Neuronal stem cell (in vitro differentiated cells): Measurements from ENCODE around the gene ACAA1.

ENCODE experiments used
- DNase-seq: peaks from one replicate; pipeline ENCODE4 v3.0.0-alpha.2; 2013; ENCODE audit warnings: low spot score
- H2AFZ ChIP-seq: one replicate; pipeline ENCODE4 v1.6.1; 2013; ENCODE audit warnings: mild to moderate bottlenecking, low read length, inconsistent platforms
- H2AK5ac ChIP-seq: 2 replicates; pipeline ENCODE4 v1.6.1; 2013; ENCODE audit warnings: low read depth, mild to moderate bottlenecking, inconsistent platforms, low read length, moderate library complexity, mixed read lengths
- H2BK120ac ChIP-seq: 2 replicates; pipeline ENCODE4 v1.6.1; 2013; ENCODE audit warnings: low read depth, mild to moderate bottlenecking, inconsistent platforms, low read length, moderate library complexity, mixed read lengths
- H2BK12ac ChIP-seq: one replicate; pipeline ENCODE4 v1.6.1; 2013; ENCODE audit warnings: low read length, inconsistent platforms
- H2BK15ac ChIP-seq: 2 replicates; pipeline ENCODE4 v1.6.1; 2013; ENCODE audit warnings: mild to moderate bottlenecking, low read length, inconsistent platforms, mixed read lengths
- H2BK5ac ChIP-seq: one replicate; pipeline ENCODE4 v1.6.1; 2013; ENCODE audit warnings: inconsistent platforms, mild to moderate bottlenecking, low read length, moderate library complexity
- H3K14ac ChIP-seq: one replicate; pipeline ENCODE4 v1.6.1; 2013; ENCODE audit warnings: low read length, inconsistent platforms
- H3K18ac ChIP-seq: 2 replicates; pipeline ENCODE4 v1.6.1; 2013; ENCODE audit warnings: low read length, inconsistent platforms
- H3K23ac ChIP-seq: 2 replicates; pipeline ENCODE4 v1.6.1; 2013; ENCODE audit warnings: low read depth, mild to moderate bottlenecking, mixed read lengths, low read length, inconsistent platforms; ENCODE audit not compliant: poor library complexity
- H3K27ac ChIP-seq: replicated peaks from 3 replicates; pipeline ENCODE4 v1.5.1; 2013; ENCODE audit warnings: low read length, inconsistent platforms
- H3K27me3 ChIP-seq, 3 experiments: 2 replicates each; pipeline ENCODE4 v1.6.1; 2013; ENCODE audit warnings: low read length in 3 of 3, mild to moderate bottlenecking in 2 of 3, inconsistent platforms in 1 of 3, low read depth in 1 of 3, mixed read lengths in 1 of 3, moderate library complexity in 1 of 3; ENCODE audit not compliant: control insufficient read depth in 3 of 3, insufficient read depth in 3 of 3
- H3K36me3 ChIP-seq, 2 donors: replicated peaks in 1 of 2; 2 replicates each; pipeline ENCODE4 v1.6.1; 2013; ENCODE audit warnings: low read length in 2 of 2; ENCODE audit not compliant: control insufficient read depth in 2 of 2, insufficient read depth in 2 of 2
- H3K4ac ChIP-seq: 2 replicates; pipeline ENCODE4 v1.6.1; 2013; ENCODE audit warnings: inconsistent platforms, mild to moderate bottlenecking, low read length, moderate library complexity
- H3K4me1 ChIP-seq, 2 donors: 1 replicate in 1 of 2; 2 replicates in 1 of 2; pipeline ENCODE4 v1.6.1; 2013; ENCODE audit warnings: low read length in 2 of 2, low read depth in 1 of 2; ENCODE audit not compliant: control insufficient read depth in 2 of 2, insufficient read depth in 1 of 2
- H3K4me2 ChIP-seq: one replicate; pipeline ENCODE4 v1.6.1; 2013; ENCODE audit warnings: mild to moderate bottlenecking, low read length, inconsistent platforms; ENCODE audit not compliant: insufficient read depth, poor library complexity, severe bottlenecking
- H3K4me3 ChIP-seq, 2 donors: 2 replicates each; pipeline ENCODE4 v1.5.1; 2013; ENCODE audit warnings: low read length in 2 of 2, mild to moderate bottlenecking in 2 of 2, inconsistent platforms in 1 of 2, moderate library complexity in 1 of 2
- H3K79me1 ChIP-seq: one replicate; pipeline ENCODE4 v1.6.1; 2013; ENCODE audit warnings: low read depth, mild to moderate bottlenecking, inconsistent platforms, low read length, moderate library complexity
- H3K9ac ChIP-seq: one replicate; pipeline ENCODE4 v1.6.1; 2013; ENCODE audit warnings: mild to moderate bottlenecking, low read depth, low read length, inconsistent platforms; ENCODE audit not compliant: poor library complexity
- H3K9me3 ChIP-seq, 2 donors: replicated peaks in 1 of 2; 2 replicates each; pipeline versions ENCODE3 to v1.6.1; 2013; ENCODE audit warnings: low read length in 2 of 2, mild to moderate bottlenecking in 2 of 2, inconsistent platforms in 1 of 2, low read depth in 1 of 2, mixed read lengths in 1 of 2, moderate library complexity in 1 of 2; ENCODE audit not compliant: control insufficient read depth in 2 of 2, insufficient read depth in 1 of 2
- H4K8ac ChIP-seq: one replicate; pipeline ENCODE4 v1.6.1; 2013; ENCODE audit warnings: low read depth, mild to moderate bottlenecking, inconsistent platforms, low read length, moderate library complexity
- H4K91ac ChIP-seq: one replicate; pipeline ENCODE4 v1.6.1; 2013; ENCODE audit warnings: low read length, low read depth, mild to moderate bottlenecking, inconsistent platforms; ENCODE audit not compliant: poor library complexity
- WGBS, 2 donors: extraction: QIAGEN DNeasy Blood & Tissue Kit; methylation state at CpG; one replicate each; pipeline ENCODE4 v1.1.7; 2013; ENCODE audit warnings: missing lambda C conversion rate in 2 of 2, mixed read lengths in 1 of 2; ENCODE audit not compliant: insufficient read length in 2 of 2, insufficient replicate concordance in 1 of 2; ENCODE audit errors: extremely low coverage in 2 of 2; 5-methylcytosine and 5-hydroxymethylcytosine counted together

The ACAA1 gene

DNA sequence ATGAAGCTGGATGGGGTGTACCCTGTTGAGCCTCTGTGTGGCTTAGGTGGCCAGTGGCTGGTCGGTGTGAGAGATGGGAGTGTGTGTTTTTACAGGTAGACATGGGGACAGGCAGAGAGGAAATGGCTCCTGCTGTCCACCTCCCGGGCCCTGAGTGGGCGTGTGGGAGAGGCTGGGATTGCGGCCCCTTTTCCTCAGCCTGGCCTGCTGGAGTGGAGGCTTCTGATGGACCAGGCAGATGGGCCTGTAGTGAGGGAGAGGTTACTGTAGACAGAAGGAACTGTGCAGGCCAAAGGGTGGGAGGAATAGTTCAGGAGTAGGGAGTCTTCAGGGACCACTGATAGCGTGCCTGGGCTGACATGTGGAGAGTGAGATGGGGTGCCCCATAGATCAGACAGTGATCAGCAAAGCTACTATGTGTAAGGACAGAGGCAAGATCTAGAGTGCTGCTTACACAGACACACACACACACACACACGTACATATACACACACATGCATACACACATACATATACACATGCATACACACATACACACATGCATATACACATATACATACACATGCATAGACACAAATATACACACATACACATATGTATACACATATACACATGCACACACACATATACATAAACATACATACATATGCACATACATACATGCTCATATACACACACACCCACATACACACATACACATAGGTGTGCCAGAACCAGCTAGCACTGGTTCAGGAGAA, 26.4 kb downstream of the ACAA1 start:
- H3K18ac ChIP-seq = peak overlapping the region; percentile 48
- no peak overlapping the region for H3K4ac ChIP-seq
- no peak overlapping the region for H2BK15ac ChIP-seq
- no peak overlapping the region for H2BK12ac ChIP-seq
- H3K4me1 ChIP-seq = no peaks in the 10 kb centered on the region
- H3K14ac ChIP-seq = peak overlapping the region; percentile 38
- peaks cover 0 to 2% (median 0%) of the 10 kb centered on the region in 3 experiments for H3K27me3 ChIP-seq
- peak overlapping the region; percentile 5 for H2BK5ac ChIP-seq
- H3K4me3 ChIP-seq = no peak overlapping the region
- no peak overlapping the region for H2BK120ac ChIP-seq
- H2AFZ ChIP-seq = no peak overlapping the region
- peaks cover 8% of the 10 kb centered on the region for H3K79me1 ChIP-seq
- no CpG with 5 or more reads among the region's 6 CpGs for WGBS, 2 donors
- peaks cover 0 to 9% of the 10 kb centered on the region in 2 donors for H3K36me3 ChIP-seq
- no peak overlapping the region for H3K27ac ChIP-seq
- no peak overlapping the region for H3K4me2 ChIP-seq
- peak overlapping the region; percentile 63 for H2AK5ac ChIP-seq
- peak overlapping the region; percentile 72 for H4K91ac ChIP-seq
- DNase-seq = no peak
- H3K9me3 ChIP-seq = peaks cover 2% of the 10 kb centered on the region in 2 donors
- peak overlapping the region; percentile 43 for H4K8ac ChIP-seq
- peak overlapping the region; percentile 21 for H3K9ac ChIP-seq
- H3K23ac ChIP-seq = no peak overlapping the region

DNA sequence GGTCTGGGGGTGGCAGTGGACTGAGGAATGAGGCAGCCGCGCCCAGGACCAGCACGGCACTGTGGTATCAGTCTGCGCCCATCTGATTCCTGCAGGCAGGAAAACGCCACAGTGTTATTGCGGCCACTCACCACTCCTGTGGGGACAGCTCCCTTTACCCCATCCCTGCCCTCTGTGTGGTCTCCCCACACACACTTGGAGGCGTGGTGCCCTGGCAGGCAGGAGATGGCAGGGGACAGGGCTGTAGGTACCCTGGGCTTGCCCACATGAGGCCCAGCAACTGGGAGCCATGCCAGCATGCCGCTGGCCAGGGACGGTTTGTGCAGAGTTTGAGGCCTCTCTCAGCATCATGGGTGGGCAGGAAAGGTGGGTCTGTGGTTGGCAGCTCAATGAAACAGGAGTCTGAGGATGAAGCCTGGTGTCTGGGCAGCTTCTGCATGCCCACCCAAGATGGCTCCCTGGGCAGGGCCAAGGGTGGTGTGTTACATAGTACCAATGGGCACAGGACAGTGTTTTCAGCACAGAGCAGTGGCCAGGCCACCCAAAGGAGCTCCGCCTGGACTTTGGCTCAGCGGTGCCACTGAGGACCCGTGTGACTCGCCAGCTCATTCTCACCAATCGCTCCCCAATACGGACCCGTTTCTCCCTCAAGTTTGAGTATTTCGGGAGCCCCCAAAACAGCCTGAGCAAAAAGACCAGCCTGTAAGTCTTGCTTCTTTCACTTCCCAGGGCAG, 27.2 kb downstream of the ACAA1 start:
- DNase-seq = no peak
- Histone ChIP-seq H3K27ac (no peak overlapping the region), H2BK5ac (peak overlapping the region; percentile 5), H3K4me1 (no peaks in the 10 kb centered on the region), H2AFZ (no peak overlapping the region), H3K9ac (no peak overlapping the region), H3K79me1 (peaks cover 6% of the 10 kb centered on the region), H3K4ac (no peak overlapping the region), H2BK15ac (no peak overlapping the region), H3K4me3 (no peak overlapping the region), H4K91ac (no peak overlapping the region), H3K14ac (peak overlapping the region; percentile 38), H3K4me2 (no peak overlapping the region), H3K18ac (peak overlapping the region; percentile 48), H3K9me3 (peaks cover 2% of the 10 kb centered on the region in 2 donors), H3K36me3 (peaks cover 0 to 9% of the 10 kb centered on the region in 2 donors), H2BK120ac (no peak overlapping the region), H4K8ac (no peak overlapping the region), H2AK5ac (peak overlapping the region; percentile 37), H3K27me3 (peaks cover 0 to 2% (median 0%) of the 10 kb centered on the region in 3 experiments), H3K23ac (peak overlapping the region; percentile 52), H2BK12ac (peak overlapping the region; percentile 41)
- no CpG with 5 or more reads among the region's 17 CpGs for WGBS, 2 donors

DNA sequence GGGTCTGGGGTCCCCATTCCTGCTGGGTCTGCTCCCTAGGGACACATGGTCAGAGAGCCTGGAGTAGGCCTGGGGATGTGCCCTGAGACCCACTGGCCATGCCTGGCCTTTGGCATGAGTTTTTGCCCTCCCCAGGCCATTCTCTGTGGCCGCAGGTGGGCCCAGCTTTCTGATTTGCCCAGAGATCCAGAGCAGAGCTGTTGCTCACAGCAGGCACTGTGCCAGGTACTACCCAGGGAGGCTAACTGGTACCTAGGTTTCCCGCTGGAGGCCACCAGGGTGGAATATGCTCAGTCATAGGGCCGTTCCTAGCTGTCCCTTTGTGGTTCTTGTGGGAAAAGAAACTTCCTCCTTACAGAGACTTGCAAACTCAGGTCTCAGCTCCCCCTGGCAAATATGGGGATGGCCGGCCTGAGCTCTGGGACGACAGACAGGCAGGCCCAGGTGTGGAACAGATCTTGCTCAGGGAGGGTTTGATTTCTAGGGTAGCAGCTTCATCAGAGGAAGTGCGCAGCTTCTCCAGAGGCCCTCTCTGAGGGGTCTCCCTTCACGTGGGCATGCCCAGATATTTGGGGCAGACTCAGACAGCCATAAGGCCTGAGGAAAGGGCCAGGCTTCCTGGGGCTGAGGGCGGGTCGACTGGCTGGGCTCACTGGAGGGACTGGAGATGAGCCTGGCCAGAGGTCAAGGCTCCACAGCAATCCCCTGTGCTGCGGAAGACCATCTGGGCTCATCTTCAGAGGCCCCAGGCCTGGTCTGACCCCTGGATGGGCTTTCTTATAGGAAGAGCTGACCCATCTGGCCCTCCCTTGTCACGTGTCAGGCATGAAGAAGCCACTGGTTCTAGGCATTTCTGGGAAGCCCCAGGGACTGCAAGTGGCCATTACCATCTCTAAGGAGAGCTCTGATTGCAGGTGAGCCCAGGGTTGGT, 28.0 kb downstream of the ACAA1 start:
- H2BK120ac ChIP-seq = no peak overlapping the region
- H2BK5ac ChIP-seq = peak overlapping the region; percentile 13
- H3K79me1 ChIP-seq = peaks cover 6% of the 10 kb centered on the region
- WGBS, 2 donors = no CpG with 5 or more reads among the region's 11 CpGs
- H3K4me1 ChIP-seq = no peaks in the 10 kb centered on the region
- H3K27me3 ChIP-seq = no peaks in the 10 kb centered on the region
- no peak overlapping the region for H4K91ac ChIP-seq
- H2AFZ ChIP-seq = no peak overlapping the region
- H3K9ac ChIP-seq = no peak overlapping the region
- no peak overlapping the region for H3K4me2 ChIP-seq
- H3K9me3 ChIP-seq = peaks cover 2% of the 10 kb centered on the region in 2 donors
- no peak overlapping the region for H3K4me3 ChIP-seq
- peaks cover 0 to 9% of the 10 kb centered on the region in 2 donors for H3K36me3 ChIP-seq
- peak overlapping the region; percentile 37 for H2AK5ac ChIP-seq
- H2BK15ac ChIP-seq = no peak overlapping the region
- peak overlapping the region; percentile 52 for H3K23ac ChIP-seq
- H4K8ac ChIP-seq = no peak overlapping the region
- no peak overlapping the region for H3K4ac ChIP-seq
- H3K18ac ChIP-seq = no peak overlapping the region
- H3K14ac ChIP-seq = peak overlapping the region; percentile 56
- no peak overlapping the region for H2BK12ac ChIP-seq
- DNase-seq = no peak
- no peak overlapping the region for H3K27ac ChIP-seq
